Activated naive CD8-positive, alpha-beta T cell treated with anti-CD3 and anti-CD28 coated beads for 36 hours (primary cell): ENCODE data around the gene FBXL13. TPM values are rescaled to one million over a fixed set of nuclear protein-coding genes. Genes with fewer than 3 reads are reported as not detected.
"Not testable (repeated sequence)": the region's sequence is repeated elsewhere in the genome, so short reads cannot be mapped to it uniquely, and the experiment has no call there.

Experiments
- DNase-seq: peaks from one replicate; pipeline ENCODE4 v3.0.0; 2021
- H3K27ac Mint-ChIP-seq: one replicate; pipeline ENCODE4 v1.8.0; 2022; ENCODE audit warnings: mild to moderate bottlenecking, moderate library complexity, mixed read lengths
- H3K27me3 Mint-ChIP-seq: one replicate; pipeline ENCODE4 v1.8.0; 2022; ENCODE audit warnings: mild to moderate bottlenecking, mixed read lengths
- H3K36me3 Mint-ChIP-seq: one replicate; pipeline ENCODE4 v1.8.0; 2021; ENCODE audit warnings: mild to moderate bottlenecking, mixed read lengths
- H3K4me1 Mint-ChIP-seq: one replicate; pipeline ENCODE4 v1.8.0; 2021; ENCODE audit warnings: mixed read lengths
- H3K4me3 Mint-ChIP-seq: one replicate; pipeline ENCODE4 v1.8.0; 2022; ENCODE audit warnings: mild to moderate bottlenecking, moderate library complexity, mixed read lengths
- H3K9me3 Mint-ChIP-seq: one replicate; pipeline ENCODE4 v1.8.0; 2022; ENCODE audit warnings: mixed read lengths
- total RNA-seq, 2 experiments: library from RNA; stranded (reverse); gene quantifications; one replicate each; pipeline ENCODE4 v1.2.3, GENCODE V29; 2021

Gene FBXL13
- total RNA-seq, 2 experiments from 2014 or later = 0.78 to 0.82 TPM

GRCh38 chr7:102828286-102828685 lies 246.3 kb downstream of the FBXL13 start:
- Mint-ChIP-seq H3K4me3 (no peak overlapping the region), H3K4me1 (no peaks in the 10 kb centered on the region), H3K36me3 (peaks cover 11% of the 10 kb centered on the region), H3K9me3 (no peaks in the 10 kb centered on the region), H3K27ac (no peak overlapping the region), H3K27me3 (no peaks in the 10 kb centered on the region)
- no peak for DNase-seq

GRCh38 chr7:102823390-102824119 lies 251.0 kb downstream of the FBXL13 start:
- Mint-ChIP-seq H3K4me3 (no peak overlapping the region), H3K27ac (no peak overlapping the region), H3K4me1 (no peaks in the 10 kb centered on the region)

GRCh38 chr7:102821994-102822747 lies 252.4 kb downstream of the FBXL13 start:
- no peak overlapping the region for H3K27ac Mint-ChIP-seq
- H3K9me3 Mint-ChIP-seq = no peaks in the 10 kb centered on the region
- peaks cover 4% of the 10 kb centered on the region for H3K36me3 Mint-ChIP-seq
- no peak for DNase-seq
- H3K4me3 Mint-ChIP-seq = no peak overlapping the region
- no peaks in the 10 kb centered on the region for H3K27me3 Mint-ChIP-seq
- no peaks in the 10 kb centered on the region for H3K4me1 Mint-ChIP-seq

More at GRCh38 chr7:102823390-102824119, 251.0 kb downstream of the FBXL13 start:
- no peak for DNase-seq
- H3K9me3 Mint-ChIP-seq = no peaks in the 10 kb centered on the region
- peaks cover 7% of the 10 kb centered on the region for H3K36me3 Mint-ChIP-seq
- H3K27me3 Mint-ChIP-seq = no peaks in the 10 kb centered on the region

- Mint-ChIP-seq H3K36me3 (peaks cover 4% of the 10 kb centered on the region), H3K9me3 (no peaks in the 10 kb centered on the region), H3K27ac (no peak overlapping the region), H3K27me3 (no peaks in the 10 kb centered on the region), H3K4me3 (no peak overlapping the region), H3K4me1 (peaks cover 1% of the 10 kb centered on the region)
- no peak for DNase-seq
These were observed 255.4 kb downstream of the FBXL13 start for GRCh38 chr7:102819151-102819550.

GRCh38 chr7:102817616-102818573 lies 256.7 kb downstream of the FBXL13 start:
- no peaks in the 10 kb centered on the region for H3K27me3 Mint-ChIP-seq
- H3K27ac Mint-ChIP-seq = no peak overlapping the region
- H3K4me3 Mint-ChIP-seq = no peak overlapping the region
- no peaks in the 10 kb centered on the region for H3K9me3 Mint-ChIP-seq
- peaks cover 6% of the 10 kb centered on the region for H3K36me3 Mint-ChIP-seq
- no peak for DNase-seq
- H3K4me1 Mint-ChIP-seq = peaks cover 4% of the 10 kb centered on the region

- Mint-ChIP-seq H3K4me3 (no peak overlapping the region), H3K4me1 (peaks cover 4% of the 10 kb centered on the region), H3K27ac (no peak overlapping the region), H3K27me3 (no peaks in the 10 kb centered on the region), H3K9me3 (no peaks in the 10 kb centered on the region), H3K36me3 (peaks cover 8% of the 10 kb centered on the region)
- DNase-seq = no peak
These were observed 260.5 kb downstream of the FBXL13 start for GRCh38 chr7:102814025-102814471.

GRCh38 chr7:102813191-102814024 lies 261.2 kb downstream of the FBXL13 start:
- Mint-ChIP-seq H3K4me1 (peaks cover 4% of the 10 kb centered on the region), H3K9me3 (no peaks in the 10 kb centered on the region), H3K27me3 (no peaks in the 10 kb centered on the region), H3K36me3 (peaks cover 11% of the 10 kb centered on the region), H3K27ac (no peak overlapping the region), H3K4me3 (no peak overlapping the region)
- no peak for DNase-seq

- no peaks in the 10 kb centered on the region for H3K27me3 Mint-ChIP-seq
- no peaks in the 10 kb centered on the region for H3K9me3 Mint-ChIP-seq
- peaks cover 4% of the 10 kb centered on the region for H3K4me1 Mint-ChIP-seq
These were observed 262.5 kb downstream of the FBXL13 start for GRCh38 chr7:102811942-102812678.

GRCh38 chr7:102810916-102811315 lies 263.7 kb downstream of the FBXL13 start:
- DNase-seq = no peak
- Mint-ChIP-seq H3K27me3 (no peaks in the 10 kb centered on the region), H3K36me3 (peaks cover 14% of the 10 kb centered on the region), H3K4me3 (no peak overlapping the region), H3K9me3 (no peaks in the 10 kb centered on the region), H3K27ac (no peak overlapping the region), H3K4me1 (peaks cover 4% of the 10 kb centered on the region)

More at GRCh38 chr7:102811942-102812678, 262.5 kb downstream of the FBXL13 start:
- Mint-ChIP-seq H3K4me3 (no peak overlapping the region), H3K27ac (no peak overlapping the region), H3K36me3 (peaks cover 14% of the 10 kb centered on the region)
- no peak for DNase-seq

GRCh38 chr7:102806613-102807012 lies 268.0 kb downstream of the FBXL13 start:
- Mint-ChIP-seq H3K4me3 (no peak overlapping the region), H3K36me3 (peaks cover 14% of the 10 kb centered on the region), H3K27me3 (no peaks in the 10 kb centered on the region), H3K4me1 (no peaks in the 10 kb centered on the region), H3K27ac (no peak overlapping the region), H3K9me3 (peaks cover 8% of the 10 kb centered on the region)
- no peak for DNase-seq

- not testable (repeated sequence) for H3K27me3 Mint-ChIP-seq, H3K27ac Mint-ChIP-seq, H3K4me1 Mint-ChIP-seq, H3K9me3 Mint-ChIP-seq, DNase-seq, H3K4me3 Mint-ChIP-seq
- peaks cover 31% of the 10 kb centered on the region for H3K36me3 Mint-ChIP-seq
These were observed 278.5 kb downstream of the FBXL13 start for GRCh38 chr7:102795987-102796595.

GRCh38 chr7:102794567-102794966 lies 280.0 kb downstream of the FBXL13 start:
- not testable (repeated sequence) for H3K4me1 Mint-ChIP-seq, H3K27me3 Mint-ChIP-seq, DNase-seq, H3K9me3 Mint-ChIP-seq, H3K27ac Mint-ChIP-seq, H3K4me3 Mint-ChIP-seq
- H3K36me3 Mint-ChIP-seq = peaks cover 30% of the 10 kb centered on the region

- H3K27me3 Mint-ChIP-seq, H3K27ac Mint-ChIP-seq, H3K4me3 Mint-ChIP-seq, H3K4me1 Mint-ChIP-seq, H3K9me3 Mint-ChIP-seq, DNase-seq: not testable (repeated sequence)
- peaks cover 24% of the 10 kb centered on the region for H3K36me3 Mint-ChIP-seq
These were observed 282.8 kb downstream of the FBXL13 start for GRCh38 chr7:102791831-102792230.
